KG1 (cell line): ENCODE measurements around the gene TAF3.

Source experiments
- DNase-seq: peaks from one replicate; lab custom pipeline; 2025; lab: John Stamatoyannopoulos, UW

The TAF3 gene

DNA sequence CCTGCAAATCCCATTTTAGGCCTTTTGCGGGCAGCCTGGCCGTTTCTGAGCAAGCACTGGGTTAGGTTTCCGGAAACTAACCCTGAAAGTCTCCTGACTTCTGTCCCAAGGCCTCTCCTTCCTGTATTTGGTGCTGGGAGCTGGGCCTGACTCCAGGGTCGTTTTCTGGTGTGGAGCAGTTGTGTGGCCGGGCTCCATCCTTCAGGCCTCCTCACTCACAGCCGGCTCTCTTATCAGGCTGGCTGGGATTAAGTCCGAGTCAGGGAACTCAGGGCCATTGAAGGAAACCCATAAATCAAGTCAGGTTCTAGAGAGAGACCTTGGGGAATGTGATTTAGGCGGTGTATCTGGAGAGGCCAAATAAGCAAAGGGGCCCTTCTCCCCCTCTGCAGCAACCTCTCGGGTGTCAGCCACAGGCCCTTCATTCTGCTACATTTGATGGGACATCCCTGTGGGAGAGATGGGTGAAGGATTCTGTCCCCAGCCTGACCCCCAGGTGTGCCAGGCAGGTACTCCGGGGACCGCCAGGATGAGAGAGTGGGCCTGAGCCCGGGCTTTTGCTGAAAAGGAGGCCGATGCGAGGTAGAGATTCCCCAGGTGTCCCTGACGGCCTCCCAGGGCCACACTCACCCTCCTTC is 239.4 kb downstream of the TAF3 start:
- DNase-seq: no peak

DNA sequence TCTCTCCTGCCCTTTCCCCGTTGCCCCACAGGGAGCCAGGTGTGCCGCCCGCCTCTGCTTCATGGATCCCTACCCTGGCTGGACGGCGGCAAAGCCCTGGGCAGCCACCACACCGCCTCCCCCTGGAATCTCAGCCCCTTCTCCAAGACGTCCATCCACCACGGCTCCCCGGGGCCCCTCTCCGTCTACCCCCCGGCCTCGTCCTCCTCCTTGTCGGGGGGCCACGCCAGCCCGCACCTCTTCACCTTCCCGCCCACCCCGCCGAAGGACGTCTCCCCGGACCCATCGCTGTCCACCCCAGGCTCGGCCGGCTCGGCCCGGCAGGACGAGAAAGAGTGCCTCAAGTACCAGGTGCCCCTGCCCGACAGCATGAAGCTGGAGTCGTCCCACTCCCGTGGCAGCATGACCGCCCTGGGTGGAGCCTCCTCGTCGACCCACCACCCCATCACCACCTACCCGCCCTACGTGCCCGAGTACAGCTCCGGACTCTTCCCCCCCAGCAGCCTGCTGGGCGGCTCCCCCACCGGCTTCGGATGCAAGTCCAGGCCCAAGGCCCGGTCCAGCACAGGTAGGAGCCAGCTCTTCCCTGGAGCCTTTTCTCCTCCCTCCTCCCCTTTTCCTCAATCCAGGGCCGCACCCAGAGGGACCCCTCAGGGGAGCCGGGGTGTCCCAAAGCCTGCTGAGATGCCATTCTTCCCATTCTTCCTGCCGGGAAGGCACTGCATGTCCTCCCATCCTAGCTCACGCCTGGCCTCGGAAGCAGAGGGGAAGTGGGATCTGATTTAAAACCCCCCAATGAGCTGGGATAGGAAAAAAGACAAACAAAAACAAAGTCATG is 240.2 kb downstream of the TAF3 start:
- DNase-seq: no peak

DNA sequence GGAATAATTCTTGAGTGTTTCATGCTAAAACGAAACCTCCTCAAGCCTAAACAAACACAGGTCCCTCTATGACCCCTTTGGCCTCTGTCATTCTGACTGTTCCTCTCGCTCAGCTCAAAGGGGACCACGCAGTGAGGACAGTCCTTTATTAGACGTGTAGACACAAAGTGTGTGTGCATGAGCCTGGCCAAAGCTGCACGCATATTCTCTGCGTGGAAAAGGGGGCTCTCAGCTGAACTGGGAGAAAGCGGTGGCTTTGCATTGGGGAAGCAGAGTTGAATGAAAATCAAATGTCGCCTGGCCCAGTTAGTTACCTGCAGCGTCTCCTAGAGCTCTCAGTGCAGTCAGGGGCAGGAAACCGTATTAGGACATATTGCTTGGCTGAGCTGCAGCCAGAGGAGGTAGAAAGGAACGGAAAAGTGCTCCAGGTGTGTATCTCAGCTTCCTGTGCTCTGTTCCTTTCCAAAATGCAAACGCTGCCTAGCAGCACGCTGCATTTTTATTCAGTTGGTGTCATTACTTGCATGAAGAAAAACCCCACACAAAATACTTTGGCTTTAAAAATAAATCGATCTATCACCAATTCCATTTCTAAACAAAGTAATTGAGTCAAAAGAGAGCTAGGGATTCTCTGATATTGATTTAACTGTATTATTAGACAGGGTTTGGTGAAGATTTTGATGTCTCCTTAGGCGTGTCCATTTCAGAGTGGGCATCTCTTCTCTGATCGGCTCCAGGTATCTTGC is 241.1 kb downstream of the TAF3 start:
- no peak for DNase-seq

DNA sequence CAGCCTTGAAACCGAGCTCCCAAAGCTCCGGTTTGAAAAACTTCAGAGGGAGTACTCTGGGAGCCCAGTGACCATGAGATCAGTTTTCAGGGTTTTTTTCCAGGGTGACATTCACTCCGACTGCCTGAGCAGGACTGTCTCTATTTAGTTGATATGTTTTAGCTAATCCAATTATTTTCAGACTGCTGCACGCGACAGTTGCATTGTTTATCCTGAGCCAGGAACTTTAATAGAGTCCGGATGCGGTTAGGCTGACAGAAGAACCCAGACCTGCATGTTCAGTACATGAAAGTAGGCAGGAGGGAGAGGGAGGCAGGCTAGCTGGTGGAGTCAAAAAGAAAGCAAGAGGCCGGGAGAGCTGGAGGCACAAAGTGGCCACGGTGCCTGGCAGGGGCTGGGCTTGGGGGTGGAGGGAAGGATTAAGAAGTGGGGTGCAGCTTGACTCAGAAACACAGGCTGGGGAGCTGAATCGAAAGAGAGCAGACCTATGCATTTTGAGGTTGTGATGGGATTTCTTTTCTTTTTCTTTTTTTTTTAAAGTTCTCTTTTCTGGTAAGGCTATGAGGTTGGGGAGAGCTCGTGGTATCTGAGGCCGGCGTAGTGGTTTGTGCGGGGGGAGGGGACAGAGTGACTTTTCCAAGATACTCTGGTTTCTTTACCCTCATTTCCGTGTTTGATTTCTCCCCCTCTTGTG is 241.9 kb downstream of the TAF3 start:
- DNase-seq: no peak

DNA sequence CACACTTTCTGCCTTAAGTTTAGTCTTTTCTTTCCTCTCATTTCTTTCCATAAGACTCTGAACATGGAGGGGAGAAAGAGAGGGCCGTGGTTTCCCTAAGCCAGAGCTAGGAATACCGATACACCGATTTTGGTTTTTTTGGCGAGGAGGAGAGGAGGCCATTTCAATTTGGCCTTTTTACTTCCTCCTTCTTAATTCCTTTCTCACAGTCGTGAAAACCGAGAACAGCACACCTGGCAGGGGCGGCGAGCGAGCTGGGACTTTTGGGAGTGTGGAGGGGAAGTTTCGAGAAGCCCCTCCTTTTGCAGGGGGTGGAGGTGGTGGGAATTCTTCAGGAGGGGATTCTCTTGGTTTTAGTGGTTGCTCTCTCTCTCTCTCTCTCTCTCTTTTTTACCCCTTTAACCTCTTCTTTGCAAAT is 242.4 kb downstream of the TAF3 start:
- no peak for DNase-seq

DNA sequence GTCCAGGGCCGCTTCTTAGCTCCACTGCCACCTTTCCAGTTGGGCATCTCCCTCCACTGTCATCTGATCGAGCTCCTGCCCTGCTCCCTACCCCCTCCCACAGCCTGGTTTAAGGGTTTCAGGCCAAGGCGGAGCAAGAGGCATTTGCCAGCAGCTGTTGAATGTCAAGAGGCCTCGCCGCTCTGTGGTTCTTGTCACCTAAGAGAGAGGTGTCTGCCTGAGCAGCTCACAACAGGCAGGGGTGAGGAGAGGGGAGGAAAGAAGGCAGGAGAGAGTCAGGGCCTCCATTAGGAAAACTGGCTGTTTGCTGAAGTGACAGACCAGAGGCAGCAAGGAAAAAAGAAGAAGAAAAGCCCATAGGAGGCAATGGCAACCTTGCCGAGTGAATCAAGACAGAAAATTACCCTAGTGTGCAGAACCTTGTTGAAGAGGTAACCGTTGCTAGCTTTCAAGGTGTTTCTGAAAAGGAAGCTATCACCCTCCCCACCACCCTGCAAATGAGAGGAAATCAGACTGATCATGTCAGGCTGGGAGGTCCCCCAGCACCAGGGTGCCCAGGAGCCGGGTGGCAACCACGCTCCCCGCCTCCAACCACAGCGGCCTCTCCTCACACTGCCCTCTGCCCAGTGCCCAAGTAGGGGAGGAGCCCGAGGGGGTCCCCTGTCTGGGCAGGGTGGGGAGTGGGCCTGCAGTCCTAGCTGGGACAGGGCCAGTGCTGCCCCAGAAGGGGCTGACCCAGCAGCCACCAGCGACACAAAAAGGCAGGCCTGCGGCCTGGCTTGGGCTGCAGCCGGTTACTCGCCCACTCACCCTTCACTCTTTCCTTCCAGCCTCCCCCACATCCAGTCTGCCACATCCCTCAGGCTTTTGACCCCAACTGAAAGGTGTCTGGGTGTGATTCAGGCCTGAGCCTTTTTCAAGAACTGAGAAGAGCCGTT is 243.2 kb downstream of the TAF3 start:
- no peak for DNase-seq

DNA sequence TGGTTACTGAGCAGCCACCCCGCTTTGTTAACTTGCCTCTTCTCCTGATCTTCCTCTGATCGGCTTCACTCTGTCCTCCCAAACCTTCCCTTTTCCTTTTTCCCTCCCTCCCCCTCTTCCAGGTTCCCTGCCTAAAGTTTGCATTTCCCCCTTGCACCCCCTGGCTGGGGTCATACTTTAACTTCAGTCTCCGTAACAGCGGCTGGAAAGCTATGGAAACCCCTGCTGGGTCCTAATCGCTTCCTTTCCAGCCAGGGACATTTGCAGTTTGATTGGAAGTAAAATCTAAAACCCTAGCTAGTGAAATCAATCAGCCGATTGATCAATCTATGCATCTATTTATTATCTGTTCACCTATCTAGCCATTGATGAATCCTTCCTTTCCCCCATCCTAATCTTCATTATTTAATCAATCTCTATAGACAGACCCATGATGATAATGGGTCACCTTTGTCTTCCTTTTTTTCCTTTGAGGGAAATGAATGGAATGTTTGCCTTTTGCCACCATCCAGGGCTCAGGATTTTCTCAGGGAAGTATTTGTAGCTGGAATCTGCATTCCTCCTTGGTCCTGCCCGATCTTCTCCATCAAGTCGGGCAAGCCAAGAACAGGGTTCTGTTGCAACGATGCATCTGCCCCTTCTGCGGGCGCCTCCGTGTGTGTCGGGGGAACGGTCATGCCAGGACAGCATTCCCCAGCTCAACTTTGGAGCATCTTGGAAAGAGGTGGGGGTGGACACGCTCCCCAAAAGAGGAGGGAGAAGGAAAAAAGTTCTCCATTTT is 245.0 kb downstream of the TAF3 start:
- no peak for DNase-seq

DNA sequence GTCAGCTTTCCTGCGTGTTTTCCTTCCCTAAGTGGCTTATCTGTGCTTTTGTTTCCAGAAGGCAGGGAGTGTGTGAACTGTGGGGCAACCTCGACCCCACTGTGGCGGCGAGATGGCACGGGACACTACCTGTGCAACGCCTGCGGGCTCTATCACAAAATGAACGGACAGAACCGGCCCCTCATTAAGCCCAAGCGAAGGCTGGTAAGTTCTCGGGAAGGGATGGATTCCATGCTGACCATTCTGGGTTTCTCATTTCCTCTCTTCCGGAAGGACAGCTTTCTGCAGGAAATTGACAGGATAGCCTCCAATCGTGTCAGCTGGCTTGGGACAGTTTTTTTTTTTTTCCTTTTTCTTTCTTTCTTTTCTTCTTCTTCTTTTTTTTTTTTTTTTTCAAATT is 245.6 kb downstream of the TAF3 start:
- DNase-seq: no peak

DNA sequence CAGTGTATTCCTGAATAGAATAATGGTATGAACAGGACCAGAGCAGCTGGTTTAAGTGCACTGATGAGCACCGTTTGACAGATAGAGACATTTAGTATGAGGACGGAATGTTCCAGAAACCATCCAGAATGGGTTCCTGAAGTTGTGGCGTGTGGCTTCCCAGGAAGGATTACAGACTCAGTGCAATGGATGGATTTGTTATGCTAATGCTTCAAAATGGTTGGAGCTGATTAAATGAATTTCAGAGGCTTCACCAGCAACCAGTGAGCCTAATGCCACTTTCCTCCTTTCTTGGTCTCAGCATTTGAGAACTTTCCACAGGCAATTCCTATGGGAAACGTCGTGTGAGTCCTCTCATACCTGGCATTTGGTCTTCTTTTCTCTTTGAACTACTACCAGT is 246.1 kb downstream of the TAF3 start:
- no peak for DNase-seq

DNA sequence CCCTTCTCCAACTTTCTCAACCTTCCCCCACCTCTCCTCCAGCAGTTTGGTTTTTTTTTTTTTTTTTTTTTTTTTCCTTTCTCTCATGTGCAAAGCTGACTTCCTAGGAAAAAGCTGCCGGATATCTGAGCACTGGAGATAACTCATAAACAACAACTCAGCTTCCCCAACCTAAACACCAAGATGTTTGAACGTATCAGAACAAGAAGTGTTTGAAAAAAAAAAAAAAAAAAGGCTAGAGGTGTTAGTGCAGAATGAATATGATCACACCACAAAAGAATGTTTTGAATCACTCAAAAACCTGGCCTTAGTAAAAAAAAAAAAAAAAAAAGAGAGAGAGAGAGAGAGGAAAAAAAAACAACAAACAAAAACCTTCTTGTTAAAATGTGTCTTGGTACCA is 247.3 kb downstream of the TAF3 start:
- no peak for DNase-seq

DNA sequence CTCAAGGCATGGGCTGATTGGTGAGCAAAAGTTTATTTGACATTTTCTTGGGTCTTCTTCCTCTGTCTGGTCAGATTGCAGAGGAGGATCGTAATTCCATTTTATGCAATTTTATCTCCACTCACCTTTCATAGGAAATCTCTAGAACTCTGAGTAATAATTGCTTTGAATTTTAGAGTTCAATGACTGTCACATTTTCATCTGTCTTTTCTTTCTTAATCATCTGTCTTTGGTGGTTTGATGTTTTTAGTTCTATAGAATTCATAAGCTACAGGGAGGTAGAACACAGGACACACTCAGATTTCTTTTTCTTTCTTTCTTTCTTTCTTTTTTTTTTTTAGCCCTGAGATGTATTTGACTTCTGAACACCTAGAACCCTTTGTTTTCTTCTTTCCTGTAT is 247.8 kb downstream of the TAF3 start:
- no peak for DNase-seq
